HFF-Myc (cell line): ENCODE measurements around the gene MIA2.
"Not testable (repeated sequence)": the region's sequence is repeated elsewhere in the genome, so short reads cannot be mapped to it uniquely, and the experiment has no call there.

Source experiments
- DNase-seq: peaks from one replicate; pipeline ENCODE4 v3.0.0-alpha.2; 2011; ENCODE audit warnings: low read depth; ENCODE audit errors: extremely low read depth
- H3K4me3 ChIP-seq: replicated peaks from 2 replicates; pipeline ENCODE4 v1.5.1; 2011; ENCODE audit warnings: low read depth, mild to moderate bottlenecking, control low read depth, low read length
- CTCF ChIP-seq: IDR thresholded peaks from 2 replicates; pipeline ENCODE4 v1.5.1; 2012; ENCODE audit warnings: mild to moderate bottlenecking, low read depth, low read length, control low read depth; ENCODE audit errors: missing control alignments

MIA2 gene

GRCh38 chr14:39275395-39275794 is 41.7 kb downstream of the MIA2 start:
- TF ChIP-seq CTCF, result no peak
- H3K4me3 ChIP-seq, result no peak overlapping the region
- no peak for DNase-seq

GRCh38 chr14:39276005-39276404 is 42.3 kb downstream of the MIA2 start:
- DNase-seq, result no peak
- no peak overlapping the region for H3K4me3 ChIP-seq
- no peak for TF ChIP-seq CTCF

- no peak for DNase-seq
- no peak overlapping the region for H3K4me3 ChIP-seq
- no peak for TF ChIP-seq CTCF
Observed at GRCh38 chr14:39276579-39277114, 42.9 kb downstream of the MIA2 start.

- no peak for DNase-seq
- no peak overlapping the region for H3K4me3 ChIP-seq
- no peak for TF ChIP-seq CTCF
Observed at GRCh38 chr14:39279515-39279914, 45.8 kb downstream of the MIA2 start.

GRCh38 chr14:39280678-39281077 is 47.0 kb downstream of the MIA2 start:
- not testable (repeated sequence) for H3K4me3 ChIP-seq, DNase-seq

- TF ChIP-seq CTCF, result no peak
- DNase-seq, result no peak
- H3K4me3 ChIP-seq, result no peak overlapping the region
Observed at GRCh38 chr14:39289523-39289922, 55.8 kb downstream of the MIA2 start.

- H3K4me3 ChIP-seq, result no peak overlapping the region
- no peak for TF ChIP-seq CTCF
- no peak for DNase-seq
Observed at GRCh38 chr14:39291701-39292100, 58.0 kb downstream of the MIA2 start.

- no peak for TF ChIP-seq CTCF
- DNase-seq, result no peak
- no peak overlapping the region for H3K4me3 ChIP-seq
Observed at GRCh38 chr14:39293629-39294028, 59.9 kb downstream of the MIA2 start.

GRCh38 chr14:39300389-39300788 is 66.7 kb downstream of the MIA2 start:
- not testable (repeated sequence) for DNase-seq, H3K4me3 ChIP-seq
